T-cell (primary cell): ENCODE measurements around the gene WNK2. TPM values are rescaled to one million over a fixed set of nuclear protein-coding genes. Genes with fewer than 3 reads are reported as not detected.

Source experiments
- ATAC-seq, 4 experiments: fragments of 200-7000 bp in 3 of 4; fragments of 150-1000 bp in 1 of 4; cut with Tn5 transposase; replicated peaks in 1 of 4; 1 replicate in 3 of 4; 2 replicates in 1 of 4; pipeline ENCODE4 v1.10.0; 2021; ENCODE audit warnings: moderate library complexity in 3 of 4, mild to moderate bottlenecking in 2 of 4, moderate number of reproducible peaks in 1 of 4
- CTCF ChIA-PET, 2 donors: fragments of 300-600 bp; sonication (Branson Sonifier 250); formaldehyde crosslinking; loops; one replicate each; lab custom pipeline; 2022; ENCODE audit warnings: antibody characterized with exemption in 2 of 2; lab: Charles Lee
- POLR2A ChIA-PET, 2 donors: fragments of 300-600 bp; sonication (Branson Sonifier 250); formaldehyde crosslinking; loops; one replicate each; lab custom pipeline; 2022; ENCODE audit warnings: antibody characterized with exemption in 2 of 2; lab: Charles Lee
- DNase-seq, 35 experiments: peaks; one replicate each; pipeline versions ENCODE4 v3.0.0 to v3.0.0-alpha.2; 2013 to 2023
- H3K27ac ChIP-seq: one replicate; pipeline ENCODE4 v1.5.1; 2013; ENCODE audit warnings: low read length
- H3K27me3 ChIP-seq, 2 experiments: replicated peaks in 1 of 2; 1 replicate in 1 of 2; 2 replicates in 1 of 2; pipeline versions ENCODE4 v1.6.1 to v1.7.0; 2013; ENCODE audit warnings: low read length in 1 of 2, mixed read lengths in 1 of 2; ENCODE audit not compliant: control insufficient read depth in 2 of 2, insufficient read depth in 2 of 2; ENCODE audit errors: extremely low read depth in 1 of 2
- H3K36me3 ChIP-seq, 2 donors: 1 replicate in 1 of 2; 2 replicates in 1 of 2; pipeline versions ENCODE4 v1.6.1 to v1.7.0; 2013; ENCODE audit warnings: low read length in 1 of 2; ENCODE audit not compliant: control insufficient read depth in 2 of 2, insufficient read depth in 1 of 2; ENCODE audit errors: extremely low read depth in 1 of 2
- H3K4me1 ChIP-seq, 2 experiments: 1 replicate in 1 of 2; 2 replicates in 1 of 2; pipeline versions ENCODE4 v1.6.1 to v1.7.0; 2013; ENCODE audit warnings: low read length in 2 of 2, mixed read lengths in 1 of 2; ENCODE audit not compliant: insufficient read depth in 2 of 2, control insufficient read depth in 1 of 2; ENCODE audit errors: extremely low read depth in 1 of 2
- H3K4me3 ChIP-seq, 2 donors: 1 replicate in 1 of 2; 2 replicates in 1 of 2; pipeline versions ENCODE4 v1.5.1 to v1.7.0; 2013; ENCODE audit warnings: mild to moderate bottlenecking in 2 of 2, low read length in 1 of 2, moderate library complexity in 1 of 2; ENCODE audit not compliant: control insufficient read depth in 1 of 2; ENCODE audit errors: extremely low read depth in 1 of 2
- H3K9me3 ChIP-seq: 2 replicates; pipeline ENCODE4 v1.7.0; 2013
- H3K27ac Mint-ChIP-seq, 2 donors: one replicate each; pipeline ENCODE4 v1.8.0; 2020 to 2021; ENCODE audit warnings: mild to moderate bottlenecking in 2 of 2, mixed read lengths in 2 of 2
- H3K27me3 Mint-ChIP-seq, 2 donors: one replicate each; pipeline ENCODE4 v1.8.0; 2021 to 2022; ENCODE audit warnings: mixed read lengths in 2 of 2
- H3K36me3 Mint-ChIP-seq: one replicate; pipeline ENCODE4 v1.8.0; 2021; ENCODE audit warnings: mixed read lengths
- H3K4me1 Mint-ChIP-seq, 3 donors: one replicate each; pipeline ENCODE4 v1.8.0; 2020 to 2022; ENCODE audit warnings: mixed read lengths in 3 of 3, mild to moderate bottlenecking in 1 of 3
- H3K4me3 Mint-ChIP-seq, 3 donors: one replicate each; pipeline ENCODE4 v1.8.0; 2020 to 2022; ENCODE audit warnings: mild to moderate bottlenecking in 3 of 3, mixed read lengths in 3 of 3, moderate library complexity in 3 of 3
- H3K9me3 Mint-ChIP-seq, 3 donors: one replicate each; pipeline ENCODE4 v1.8.0; 2020 to 2022; ENCODE audit warnings: mixed read lengths in 3 of 3
- WGBS: methylation state at CpG from one replicate; pipeline ENCODE4 v1.1.5; 2013; ENCODE audit warnings: missing lambda C conversion rate; ENCODE audit not compliant: insufficient coverage; 5-methylcytosine and 5-hydroxymethylcytosine counted together
- total RNA-seq, 35 experiments: library from RNA in 6 of 35; stranded (reverse) in 6 of 35; fragments of 120-200 nt in 1 of 35; gene quantifications; one replicate each; pipeline versions ENCODE4 v1.2.1 to v1.2.4 and lab custom pipeline; 2013 to 2026

Gene WNK2
- total RNA-seq, 5 donors from 2014 or later (not counting 1 experiment from before 2014, with no cell fraction given), result 0.12 to 0.95 (median 0.48) TPM

DNA sequence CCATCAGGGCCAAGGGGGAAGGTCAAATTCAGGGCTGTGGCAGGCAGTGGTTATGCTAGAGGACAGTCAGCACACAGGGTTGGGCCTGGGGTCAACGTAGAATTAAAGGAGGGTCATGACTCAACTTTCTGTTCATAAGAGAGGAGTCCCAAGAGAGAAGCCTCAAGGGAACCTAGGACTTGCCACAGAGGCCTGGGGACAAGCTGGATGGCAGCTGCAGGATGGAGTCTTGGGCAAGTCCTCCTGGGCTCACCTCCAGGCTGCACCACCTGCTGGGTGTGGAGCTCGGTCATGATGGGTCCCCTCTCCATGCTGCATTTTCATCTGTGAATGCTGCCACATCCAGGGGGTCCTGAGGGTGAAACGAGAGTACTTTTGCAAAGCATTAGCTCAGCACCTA lies 9.0 kb upstream of the WNK2 start:
- no peak overlapping the region for H3K27ac ChIP-seq
- H3K36me3 ChIP-seq, result no peaks in the 10 kb centered on the region
- POLR2A ChIA-PET, result no interaction called here
- Mint-ChIP-seq H3K36me3 (no peaks in the 10 kb centered on the region), H3K4me1 (peaks cover 0 to 5% (median 3%) of the 10 kb centered on the region in 3 donors), H3K4me3 (no peak overlapping the region), H3K27ac (no peak overlapping the region), H3K27me3 (peaks cover 3 to 4% of the 10 kb centered on the region in 2 donors), H3K9me3 (no peaks in the 10 kb centered on the region)
- DNase-seq (no peak), ATAC-seq (no peak)
- H3K9me3 ChIP-seq, result no peaks in the 10 kb centered on the region
- WGBS, result 89% methylated on average over 1 of the region's 3 CpGs
- H3K4me3 ChIP-seq, result no peak overlapping the region
- CTCF ChIA-PET, result interaction anchor here (0.6 to 1.1 kb wide), 2 partner anchors 11 to 385 kb away, joined by 3 to 4 read pairs; no protein-coding TSS in a partner anchor
- H3K4me1 ChIP-seq, result peaks cover 0 to 7% of the 10 kb centered on the region in 2 experiments
- H3K27me3 ChIP-seq, result peaks cover 0 to 29% of the 10 kb centered on the region in 2 experiments

DNA sequence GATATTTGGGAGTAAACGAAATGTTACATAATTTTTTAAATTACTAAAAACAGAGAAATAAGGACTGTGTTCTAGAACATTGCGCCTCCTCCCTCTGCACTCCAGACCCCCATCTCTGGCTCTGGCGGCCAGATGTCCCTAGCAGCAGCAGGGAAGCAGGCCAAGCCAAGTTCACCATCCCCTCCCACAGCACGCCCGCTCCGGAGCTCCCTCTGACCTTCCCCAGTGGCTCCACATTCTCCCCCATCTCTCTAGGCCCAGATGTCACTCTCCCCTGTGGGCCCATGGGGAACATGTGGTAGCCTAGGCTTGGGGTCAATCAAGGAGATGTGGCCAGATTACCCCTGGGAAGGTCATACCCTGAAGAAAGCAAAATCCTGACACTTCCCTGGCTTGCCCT lies 6.3 kb upstream of the WNK2 start:
- Histone ChIP-seq H3K27me3 (peaks cover 3 to 48% of the 10 kb centered on the region in 2 experiments), H3K27ac (no peak overlapping the region), H3K9me3 (no peaks in the 10 kb centered on the region), H3K36me3 (no peaks in the 10 kb centered on the region), H3K4me1 (peaks cover 0 to 7% of the 10 kb centered on the region in 2 experiments), H3K4me3 (no peak overlapping the region)
- Mint-ChIP-seq H3K36me3 (no peaks in the 10 kb centered on the region), H3K4me3 (no peak overlapping the region), H3K27me3 (peaks cover 14 to 30% of the 10 kb centered on the region in 2 donors), H3K4me1 (peaks cover 0 to 5% (median 3%) of the 10 kb centered on the region in 3 donors), H3K9me3 (no peaks in the 10 kb centered on the region), H3K27ac (no peak overlapping the region)
- ATAC-seq (no peak), DNase-seq (no peak)
- CTCF ChIA-PET, result no interaction called here
- 90% methylated on average over 5 of the region's 6 CpGs for WGBS
- POLR2A ChIA-PET, result no interaction called here

DNA sequence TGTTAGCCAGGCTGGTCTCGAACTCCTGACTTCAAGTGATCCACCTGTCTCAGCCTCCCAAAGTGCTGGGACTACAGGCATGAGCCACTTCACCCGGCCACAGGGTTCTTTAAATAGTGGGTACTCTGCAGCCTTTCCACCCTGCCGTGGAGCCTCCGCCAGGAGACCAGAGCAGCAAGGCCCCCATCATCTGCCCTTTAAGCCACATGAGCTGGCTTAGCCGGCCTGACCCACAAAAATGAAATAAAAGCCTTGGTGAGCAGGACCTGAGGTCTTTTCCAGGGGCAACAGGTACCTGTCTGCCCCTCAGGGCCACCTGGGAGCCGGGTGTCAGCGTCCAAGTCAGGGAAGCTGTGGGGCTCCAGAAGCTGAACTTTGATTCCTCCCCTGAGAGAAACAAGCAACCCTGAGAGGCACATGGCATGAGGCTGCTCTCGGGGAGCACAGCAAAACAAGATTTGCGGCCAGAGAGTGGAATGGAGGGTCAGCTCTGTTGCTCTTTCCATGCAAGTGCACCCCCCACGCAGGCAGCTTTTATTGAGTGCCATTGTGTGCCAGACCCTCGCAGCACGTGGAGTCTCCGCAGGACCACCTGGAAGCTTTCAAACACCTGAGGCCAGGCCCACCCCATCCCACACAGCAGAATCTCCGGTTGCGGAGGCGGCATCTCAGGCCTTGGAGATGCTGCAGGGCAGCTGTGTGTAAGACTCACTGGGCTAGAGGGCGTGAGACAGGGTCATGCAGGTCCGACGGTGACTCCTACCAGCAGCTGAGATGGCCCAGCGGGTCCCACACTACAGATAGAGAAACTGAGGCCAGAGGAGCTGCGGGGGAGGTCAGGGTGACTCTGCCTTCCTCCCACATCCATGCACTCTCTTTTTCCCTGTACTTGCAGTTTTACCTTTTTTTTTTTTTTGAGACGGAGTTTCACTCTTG lies 4.8 kb upstream of the WNK2 start:
- Mint-ChIP-seq H3K27me3 (peaks cover 19 to 41% of the 10 kb centered on the region in 2 donors), H3K4me1 (peaks cover 0 to 10% (median 8%) of the 10 kb centered on the region in 3 donors), H3K36me3 (no peaks in the 10 kb centered on the region), H3K27ac (no peak overlapping the region), H3K9me3 (no peaks in the 10 kb centered on the region), H3K4me3 (no peak overlapping the region)
- Histone ChIP-seq H3K36me3 (no peaks in the 10 kb centered on the region), H3K27me3 (peaks cover 9 to 50% of the 10 kb centered on the region in 2 experiments), H3K27ac (no peak overlapping the region), H3K9me3 (no peaks in the 10 kb centered on the region), H3K4me3 (no peak overlapping the region), H3K4me1 (peaks cover 3 to 9% of the 10 kb centered on the region in 2 experiments)
- ChIA-PET CTCF (interaction anchor here in 1 of 2 donors (0.6 kb wide), 1 partner anchor 124 kb away, joined by 3 read pairs; no protein-coding TSS in a partner anchor), POLR2A (no interaction called here)
- WGBS, result 84% methylated on average over 17 of the region's 22 CpGs
- no peak for DNase-seq
- ATAC-seq, result no peak

DNA sequence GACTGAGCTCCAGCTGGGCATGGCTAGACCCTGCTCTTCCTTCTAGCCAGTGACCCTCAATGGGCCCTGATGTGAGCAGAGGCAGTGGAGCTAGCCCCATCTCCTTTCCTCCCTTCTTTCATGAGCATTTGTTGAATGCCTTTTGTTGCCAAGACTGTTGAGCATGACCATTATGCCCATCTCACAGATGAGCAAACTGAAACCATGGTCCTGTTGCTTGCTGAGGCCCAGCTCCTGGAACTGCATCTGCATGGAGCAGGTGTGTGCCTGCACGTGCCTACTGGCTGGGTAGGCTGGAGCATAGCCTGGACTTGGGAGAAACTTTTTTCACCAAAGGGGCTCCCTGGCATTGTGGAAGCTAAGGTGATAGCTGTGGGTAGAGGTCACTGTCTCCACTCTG lies 3.0 kb upstream of the WNK2 start:
- H3K4me1 Mint-ChIP-seq, result peaks cover 0 to 13% (median 8%) of the 10 kb centered on the region in 3 donors
- no peak overlapping the region for H3K27ac Mint-ChIP-seq
- WGBS, result 63% methylated on average over 1 of the region's 1 CpG
- POLR2A ChIA-PET, result no interaction called here
- no peak for ATAC-seq
- Histone ChIP-seq H3K9me3 (no peaks in the 10 kb centered on the region), H3K4me1 (peaks cover 3 to 15% of the 10 kb centered on the region in 2 experiments), H3K27ac (no peak overlapping the region), H3K27me3 (peaks cover 9 to 57% of the 10 kb centered on the region in 2 experiments), H3K36me3 (no peaks in the 10 kb centered on the region), H3K4me3 (no peak overlapping the region)
- H3K4me3 Mint-ChIP-seq, result no peak overlapping the region
- H3K27me3 Mint-ChIP-seq, result peaks cover 19 to 47% of the 10 kb centered on the region in 2 donors
- DNase-seq, result no peak
- CTCF ChIA-PET, result no interaction called here
- H3K36me3 Mint-ChIP-seq, result no peaks in the 10 kb centered on the region
- H3K9me3 Mint-ChIP-seq, result no peaks in the 10 kb centered on the region

DNA sequence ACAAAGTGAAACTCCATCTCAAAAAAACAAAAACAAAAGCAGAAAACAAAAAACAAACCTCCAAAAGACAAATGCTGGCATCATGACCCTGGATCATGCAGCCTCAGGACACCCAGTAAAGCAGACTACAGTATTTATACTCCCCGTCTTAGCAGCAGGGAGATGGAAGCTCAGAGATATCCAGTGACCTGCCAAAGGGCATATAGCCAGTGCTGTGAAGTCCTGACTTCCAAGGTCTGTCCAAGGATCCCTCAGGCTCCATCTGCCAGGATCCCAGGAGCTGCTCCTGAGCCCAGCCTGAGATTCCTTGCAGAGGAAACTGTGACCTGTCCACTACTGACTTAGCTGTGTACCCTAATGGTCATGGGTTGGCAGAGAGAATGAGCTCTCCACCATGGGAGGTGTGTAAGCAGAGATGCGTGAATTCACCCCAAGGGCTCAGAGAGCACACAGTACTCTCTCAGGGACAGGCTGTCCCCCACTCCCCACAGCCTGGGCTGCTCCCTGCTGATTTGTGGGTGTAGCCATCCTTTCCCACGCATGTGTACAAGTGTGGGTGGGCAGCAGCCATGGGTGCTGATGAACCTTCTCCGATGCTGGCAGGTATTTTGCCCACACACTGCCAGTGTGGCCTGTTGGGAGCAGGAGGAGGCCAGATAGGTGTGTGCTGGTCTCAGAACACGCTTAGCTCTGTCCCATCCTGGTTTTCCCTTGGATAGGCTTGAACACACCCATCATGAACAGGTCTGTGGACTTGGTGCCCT lies 2.1 kb upstream of the WNK2 start:
- ChIA-PET POLR2A (no interaction called here), CTCF (no interaction called here)

DNA sequence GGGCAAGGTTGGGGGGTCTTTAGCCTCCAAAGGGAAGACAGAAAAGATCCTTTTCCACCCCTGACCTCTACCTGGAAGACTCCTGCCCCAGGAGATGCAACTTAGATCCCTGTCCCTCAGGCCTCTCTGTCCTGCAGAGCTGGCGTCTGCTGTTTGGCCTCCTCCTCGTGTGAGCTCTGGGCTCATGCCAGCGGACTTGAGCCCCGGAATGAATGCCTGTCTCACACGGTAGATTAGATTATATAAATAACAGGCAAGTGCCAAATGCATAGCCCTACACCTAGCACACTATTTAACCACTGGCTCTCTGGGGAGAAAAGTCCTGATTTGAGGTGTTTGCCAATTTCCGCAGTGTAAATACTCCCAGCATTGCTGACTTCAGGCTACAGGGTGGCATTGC lies 1.4 kb upstream of the WNK2 start:
- peaks cover 3 to 15% of the 10 kb centered on the region in 2 experiments for H3K4me1 ChIP-seq
- 100% methylated on average over 3 of the region's 6 CpGs for WGBS
- H3K27me3 ChIP-seq, result peaks cover 9 to 69% of the 10 kb centered on the region in 2 experiments
- Mint-ChIP-seq H3K9me3 (no peaks in the 10 kb centered on the region), H3K4me3 (peak overlapping the region; percentile 70 to 75 (median 75)), H3K27me3 (peaks cover 19 to 54% of the 10 kb centered on the region in 2 donors), H3K27ac (no peak overlapping the region), H3K36me3 (no peaks in the 10 kb centered on the region), H3K4me1 (peaks cover 0 to 13% (median 9%) of the 10 kb centered on the region in 3 donors)
- no peaks in the 10 kb centered on the region for H3K36me3 ChIP-seq
- CTCF ChIA-PET, result no interaction called here
- H3K9me3 ChIP-seq, result no peaks in the 10 kb centered on the region
- ATAC-seq (no peak), DNase-seq (no peak)
- POLR2A ChIA-PET, result no interaction called here
- no peak overlapping the region for H3K27ac ChIP-seq
- no peak overlapping the region for H3K4me3 ChIP-seq

More for the DNA sequence above, 2.1 kb upstream of the WNK2 start:
- ATAC-seq, result no peak
- H3K4me1 Mint-ChIP-seq, result peaks cover 0 to 13% (median 9%) of the 10 kb centered on the region in 3 donors
- no peak overlapping the region for H3K27ac Mint-ChIP-seq
- DNase-seq, result no peak
- H3K27ac ChIP-seq, result no peak overlapping the region
- H3K9me3 ChIP-seq, result no peaks in the 10 kb centered on the region
- H3K36me3 ChIP-seq, result no peaks in the 10 kb centered on the region
- peaks cover 3 to 15% of the 10 kb centered on the region in 2 experiments for H3K4me1 ChIP-seq
- H3K4me3 Mint-ChIP-seq, result no peak overlapping the region
- H3K36me3 Mint-ChIP-seq, result no peaks in the 10 kb centered on the region
- no peak overlapping the region for H3K4me3 ChIP-seq
- 83% methylated on average over 4 of the region's 5 CpGs for WGBS
- H3K27me3 Mint-ChIP-seq, result peaks cover 19 to 52% of the 10 kb centered on the region in 2 donors
- peaks cover 9 to 64% of the 10 kb centered on the region in 2 experiments for H3K27me3 ChIP-seq
- H3K9me3 Mint-ChIP-seq, result no peaks in the 10 kb centered on the region
